NCI-H2029 treated with DMSO at 0.1 percent for 48 hours (cell line): ENCODE measurements around the gene AIFM3.

ENCODE experiments used
- DNase-seq: peaks from one replicate; lab custom pipeline; 2025; lab: John Stamatoyannopoulos, UW

Gene AIFM3

GRCh38 chr22:20976291-20976877 is 9.3 kb downstream of the AIFM3 start:
- DNase-seq: no peak

- DNase-seq: no peak
Measured at GRCh38 chr22:20977019-20977418, 10.0 kb downstream of the AIFM3 start.

DNA sequence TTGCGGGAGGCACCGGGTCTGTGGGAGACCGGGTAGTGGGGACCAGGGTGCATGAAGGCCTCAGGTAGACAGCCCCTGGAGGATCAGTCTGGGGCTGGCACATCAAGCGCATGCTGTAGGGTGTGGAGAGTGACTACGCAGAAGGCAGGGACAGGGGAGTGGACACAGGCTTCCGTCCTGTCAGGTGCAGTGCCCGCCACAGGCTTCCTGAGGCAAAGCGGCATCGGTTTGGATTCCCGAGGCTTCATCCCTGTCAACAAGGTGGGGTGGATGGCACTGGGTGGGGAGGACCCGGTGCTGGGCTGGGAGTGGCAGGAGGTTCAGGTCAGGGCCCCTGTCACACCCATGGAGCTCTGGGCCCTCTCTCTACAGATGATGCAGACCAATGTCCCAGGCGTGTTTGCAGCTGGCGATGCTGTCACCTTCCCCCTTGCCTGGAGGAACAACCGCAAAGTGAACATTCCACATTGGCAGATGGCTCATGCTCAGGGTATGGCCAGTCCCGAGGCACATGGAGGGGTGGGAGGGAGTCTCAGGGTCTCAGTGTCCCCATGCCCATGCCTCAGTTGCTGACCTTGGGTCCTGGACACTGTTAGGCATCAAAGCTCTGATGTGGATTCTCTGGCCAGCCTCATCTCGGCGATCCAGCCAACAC is 10.6 kb downstream of the AIFM3 start:
- no peak for DNase-seq

GRCh38 chr22:20978419-20978818 is 11.4 kb downstream of the AIFM3 start:
- no peak for DNase-seq

DNA sequence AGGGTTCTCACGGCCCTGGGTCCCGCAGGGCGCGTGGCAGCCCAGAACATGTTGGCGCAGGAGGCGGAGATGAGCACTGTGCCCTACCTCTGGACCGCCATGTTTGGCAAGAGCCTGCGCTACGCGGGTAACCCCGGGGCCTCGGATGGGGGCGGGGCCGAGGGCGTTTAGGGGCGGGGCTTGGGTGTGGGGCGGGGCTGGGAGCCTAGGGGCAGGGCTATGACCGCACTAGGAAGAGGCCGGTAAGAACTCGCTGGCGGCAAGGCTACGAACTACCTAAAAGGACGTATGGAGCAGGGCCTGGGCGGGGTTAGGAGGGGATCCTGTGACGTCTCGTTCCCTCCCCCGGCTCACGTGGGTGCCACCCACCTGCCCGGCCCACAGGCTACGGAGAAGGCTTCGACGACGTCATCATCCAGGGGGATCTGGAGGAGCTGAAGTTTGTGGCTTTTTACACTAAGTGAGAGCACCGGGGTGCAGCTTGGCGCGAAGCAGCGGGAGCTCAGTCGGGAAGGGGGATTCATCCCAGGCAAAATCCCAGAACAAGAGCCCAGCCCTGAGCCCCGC is 12.3 kb downstream of the AIFM3 start:
- DNase-seq: no peak

GRCh38 chr22:20979940-20980453 is 12.9 kb downstream of the AIFM3 start:
- no peak for DNase-seq

GRCh38 chr22:20980523-20980922 is 13.5 kb downstream of the AIFM3 start:
- DNase-seq: no peak

DNA sequence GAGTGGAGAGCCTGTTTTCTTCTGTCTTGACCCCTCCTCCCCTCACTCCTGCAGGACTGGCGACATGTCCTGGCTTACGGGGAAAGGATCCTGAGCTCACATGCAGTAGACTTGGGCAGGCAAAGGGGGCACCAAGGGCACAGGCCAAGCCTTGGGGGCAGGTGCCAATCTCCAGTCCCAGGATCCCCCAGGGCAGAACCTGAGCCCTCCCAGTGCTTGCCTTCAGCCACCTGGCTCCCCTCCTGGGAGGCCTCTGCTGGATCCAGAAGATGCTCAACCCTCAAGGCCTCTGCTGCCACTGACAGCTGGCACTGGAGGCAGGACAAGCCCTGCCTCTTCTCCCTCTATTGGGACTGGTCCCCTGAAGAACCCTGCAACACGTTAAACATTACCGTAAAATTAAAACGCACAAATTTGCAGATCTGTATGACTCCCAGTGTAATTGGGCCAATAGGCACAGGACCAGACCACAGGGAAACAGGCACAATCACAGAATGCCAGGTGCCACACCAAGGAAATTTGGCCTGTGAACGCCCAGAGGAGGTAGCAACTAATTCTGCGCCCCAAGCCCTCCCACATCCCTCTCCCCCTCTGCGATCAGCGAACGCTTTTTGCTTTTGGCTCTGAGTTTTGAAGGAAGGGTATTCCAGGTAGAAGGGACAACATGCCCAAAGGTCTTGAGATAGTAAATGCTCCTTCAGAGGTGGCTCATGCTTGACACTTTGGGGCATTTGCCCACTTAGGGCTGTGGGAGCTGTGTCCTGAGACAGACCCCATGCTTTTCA is 14.1 kb downstream of the AIFM3 start:
- no peak for DNase-seq

DNA sequence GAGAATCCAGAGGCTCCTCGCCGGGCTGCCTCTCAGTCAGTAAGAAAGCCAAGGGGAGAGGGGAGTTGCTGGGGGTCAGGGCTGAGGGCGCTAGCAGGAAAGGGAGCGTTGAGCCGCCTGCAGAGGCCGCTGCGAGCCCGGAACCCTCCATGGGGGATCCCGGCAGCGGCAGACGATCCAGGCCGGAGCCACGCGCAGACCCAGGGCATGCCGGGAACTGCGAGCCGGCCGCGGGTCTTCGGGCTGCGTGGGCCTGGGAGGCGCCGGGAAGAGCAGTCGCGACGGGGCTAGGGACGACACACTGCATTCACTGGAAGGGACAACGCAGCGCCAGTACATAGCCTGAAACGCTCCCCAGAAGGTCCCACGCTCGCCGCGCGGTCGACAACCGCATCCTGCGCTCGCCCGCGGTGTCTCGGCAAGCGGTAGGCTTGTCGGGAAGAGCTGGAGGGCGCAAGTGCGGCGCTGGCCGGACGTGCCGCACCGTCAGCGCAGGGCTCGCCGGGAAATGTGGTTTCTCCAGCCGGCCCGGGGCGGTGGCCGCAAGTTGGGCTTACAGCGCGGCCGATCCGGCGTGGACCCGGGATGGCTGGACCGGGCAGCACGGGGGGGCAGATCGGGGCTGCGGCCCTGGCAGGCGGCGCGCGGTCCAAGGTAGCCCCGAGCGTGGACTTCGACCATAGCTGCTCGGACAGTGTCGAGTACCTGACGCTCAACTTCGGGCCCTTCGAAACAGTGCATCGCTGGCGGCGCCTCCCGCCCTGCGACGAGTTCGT is 14.9 kb downstream of the AIFM3 start, which contains the start of gene LZTR1:
LZTR1 (plus strand) TSS at position 511 of the 776 bp plus-strand sequence; CDS start at position 586, 75 bp downstream.
- peak; percentile 14 for DNase-seq

DNA sequence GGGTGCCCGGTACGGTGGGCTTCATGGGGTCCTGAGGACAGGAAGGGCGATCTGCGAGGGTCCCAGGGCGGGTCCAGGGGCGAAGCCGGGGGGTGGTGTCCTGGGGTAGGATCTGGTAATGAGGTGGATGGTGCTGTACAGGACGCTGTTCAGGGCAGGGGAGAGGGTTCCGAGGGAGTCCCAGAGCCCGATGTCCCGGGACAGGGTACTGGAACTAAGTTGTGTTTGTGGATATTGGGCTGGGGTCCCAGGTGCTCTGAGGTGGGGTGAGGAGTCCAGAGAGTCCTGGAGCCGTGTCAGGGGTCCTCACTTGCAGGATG is 15.5 kb downstream of the AIFM3 start:
- DNase-seq: no peak

GRCh38 chr22:20983081-20983771 is 16.2 kb downstream of the AIFM3 start:
- DNase-seq: no peak

GRCh38 chr22:20985720-20986119 is 18.7 kb downstream of the AIFM3 start:
- no peak for DNase-seq

DNA sequence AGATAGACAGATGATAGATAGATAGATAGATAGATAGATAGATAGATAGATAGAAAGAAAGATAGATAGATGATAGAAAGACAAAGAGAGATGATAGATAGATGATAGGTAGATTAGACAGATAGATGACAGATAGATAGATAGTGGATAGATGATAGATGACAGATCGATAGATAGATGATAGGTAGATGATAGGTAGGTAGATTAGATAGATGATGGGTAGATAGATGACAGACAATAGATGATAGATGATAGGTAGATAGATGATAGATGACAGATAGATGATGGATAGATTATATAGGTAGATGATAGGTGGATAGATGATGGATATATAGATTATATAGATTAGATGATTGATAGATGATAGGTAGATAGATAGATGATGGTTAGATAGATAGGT is 19.3 kb downstream of the AIFM3 start:
- DNase-seq: no peak

- no peak for DNase-seq
Measured at GRCh38 chr22:20987375-20987774, 20.3 kb downstream of the AIFM3 start.

- DNase-seq: no peak
Measured at GRCh38 chr22:20988573-20989322, 21.7 kb downstream of the AIFM3 start.

GRCh38 chr22:20989323-20990138 is 22.5 kb downstream of the AIFM3 start:
- DNase-seq: no peak

- no peak for DNase-seq
Measured at GRCh38 chr22:20990184-20991180, 23.4 kb downstream of the AIFM3 start.

GRCh38 chr22:20991252-20992055 is 24.4 kb downstream of the AIFM3 start:
- DNase-seq: no peak
